ENCODE measurements around the gene CALML3.

DNA sequence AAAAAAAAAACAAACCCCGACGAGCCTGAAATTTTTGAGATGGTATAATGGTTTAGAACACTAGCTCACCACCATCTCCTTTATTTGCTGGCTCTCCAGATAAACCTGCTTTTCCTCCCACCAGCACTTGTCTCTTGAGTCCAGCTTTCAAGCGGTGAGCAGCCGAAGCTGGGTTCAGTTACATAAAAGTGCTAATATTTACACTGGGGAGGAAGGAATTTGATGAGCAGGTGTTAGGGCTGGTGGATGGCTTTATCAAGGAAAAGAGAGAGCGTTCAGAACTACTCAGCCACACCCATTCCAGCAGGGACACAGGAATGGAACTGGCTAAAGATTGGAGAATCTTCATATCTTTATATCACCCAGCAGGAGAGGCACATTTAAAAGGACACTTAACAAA is 6.6 kb upstream of the CALML3 start:
- TF ChIP-seq EP300 (conservative IDR thresholded peaks at IDR 0.05; ENCODE audit: poor library complexity, severe bottlenecking) (no peak), POLR2AphosphoS5 (IDR thresholded peaks at IDR 0.05) (no peak), EZH2 (IDR thresholded peaks at IDR 0.05; ENCODE audit: borderline replicate concordance, insufficient read depth, low read length, poor library complexity, severe bottlenecking) (no peak)
- TF ChIP-seq, protein P1, sequence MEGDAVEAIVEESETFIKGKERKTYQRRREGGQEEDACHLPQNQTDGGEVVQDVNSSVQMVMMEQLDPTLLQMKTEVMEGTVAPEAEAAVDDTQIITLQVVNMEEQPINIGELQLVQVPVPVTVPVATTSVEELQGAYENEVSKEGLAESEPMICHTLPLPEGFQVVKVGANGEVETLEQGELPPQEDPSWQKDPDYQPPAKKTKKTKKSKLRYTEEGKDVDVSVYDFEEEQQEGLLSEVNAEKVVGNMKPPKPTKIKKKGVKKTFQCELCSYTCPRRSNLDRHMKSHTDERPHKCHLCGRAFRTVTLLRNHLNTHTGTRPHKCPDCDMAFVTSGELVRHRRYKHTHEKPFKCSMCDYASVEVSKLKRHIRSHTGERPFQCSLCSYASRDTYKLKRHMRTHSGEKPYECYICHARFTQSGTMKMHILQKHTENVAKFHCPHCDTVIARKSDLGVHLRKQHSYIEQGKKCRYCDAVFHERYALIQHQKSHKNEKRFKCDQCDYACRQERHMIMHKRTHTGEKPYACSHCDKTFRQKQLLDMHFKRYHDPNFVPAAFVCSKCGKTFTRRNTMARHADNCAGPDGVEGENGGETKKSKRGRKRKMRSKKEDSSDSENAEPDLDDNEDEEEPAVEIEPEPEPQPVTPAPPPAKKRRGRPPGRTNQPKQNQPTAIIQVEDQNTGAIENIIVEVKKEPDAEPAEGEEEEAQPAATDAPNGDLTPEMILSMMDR (IDR thresholded peaks at IDR 0.05; ENCODE audit: poor library complexity, severe bottlenecking): no peak

Data from neural cell (in vitro differentiated cells).